Uterus (tissue), 4 donors: ENCODE measurements around the gene KLK10. TPM values are rescaled to one million over a fixed set of nuclear protein-coding genes. Genes with fewer than 3 reads are reported as not detected.
"Not testable (repeated sequence)": the region's sequence is repeated elsewhere in the genome, so short reads cannot be mapped to it uniquely, and the experiment has no call there.

Experiments
- DNase-seq, 2 donors: peaks; one replicate each; pipeline ENCODE4 v3.0.0-alpha.2; 2019 to 2020
- H3K27ac ChIP-seq, 2 donors: fragments of 200-600 bp; sonication (generic); 1 replicate in 1 of 2; 2 replicates in 1 of 2; pipeline ENCODE4 v1.5.1; 2016 to 2018
- H3K27me3 ChIP-seq, 2 donors: fragments of 200-600 bp; sonication (generic); one replicate each; pipeline ENCODE4 v1.5.1; 2018 to 2019; ENCODE audit warnings: control low read depth in 1 of 2
- H3K36me3 ChIP-seq, 2 donors: fragments of 200-600 bp; sonication (generic); one replicate each; pipeline ENCODE4 v1.5.1; 2019; ENCODE audit warnings: control low read depth in 1 of 2
- H3K4me1 ChIP-seq, 2 donors: fragments of 200-600 bp; sonication (generic); one replicate each; pipeline ENCODE4 v1.5.1; 2018 to 2019; ENCODE audit warnings: control low read depth in 1 of 2
- H3K4me3 ChIP-seq, 2 donors: fragments of 200-600 bp; sonication (generic); 1 replicate in 1 of 2; 2 replicates in 1 of 2; pipeline ENCODE4 v1.5.1; 2018 to 2019; ENCODE audit warnings: mild to moderate bottlenecking in 1 of 2
- H3K9me3 ChIP-seq, 2 donors: fragments of 200-600 bp; sonication (generic); one replicate each; pipeline ENCODE4 v1.5.1; 2019; ENCODE audit warnings: control low read depth in 1 of 2
- POLR2A ChIP-seq, 2 donors: fragments of 450-650 bp; IDR thresholded peaks; one replicate each; pipeline ENCODE4 v1.6.1; 2016; ENCODE audit warnings: antibody characterized with exemption in 2 of 2, mild to moderate bottlenecking in 1 of 2, moderate library complexity in 1 of 2
- intact Hi-C: fragments of 100-400 bp; cut with DNase I; formaldehyde crosslinking; loops from one replicate; pipeline ENCODE4 v1.15.1; 2023; ENCODE audit warnings: low total_unique reads
- total RNA-seq, 4 donors: library from RNA; depleted of rRNA in 3 of 4; stranded (reverse); fragments of >200 nt in 3 of 4; gene quantifications; one replicate each; pipeline versions ENCODE4 v1.1.0 to v1.2.4, GENCODE V29; 2014 to 2023
- TF ChIP-seq, protein P1 (sequence below), 4 experiments: fragments of 200-600 bp in 2 of 4; fragments of 450-650 bp in 2 of 4; sonication (generic) in 2 of 4; IDR thresholded peaks; one replicate each; pipeline ENCODE4 v1.5.1; 2016 to 2019; ENCODE audit warnings: antibody characterized with exemption in 4 of 4, mild to moderate bottlenecking in 2 of 4, moderate library complexity in 1 of 4
- donor health status: DM: yes; HTN: yes; CAD: no.

Gene KLK10
- total RNA-seq, 4 donors from 2014 or later: 3.8 to 4.1 TPM; not detected in 2

DNA sequence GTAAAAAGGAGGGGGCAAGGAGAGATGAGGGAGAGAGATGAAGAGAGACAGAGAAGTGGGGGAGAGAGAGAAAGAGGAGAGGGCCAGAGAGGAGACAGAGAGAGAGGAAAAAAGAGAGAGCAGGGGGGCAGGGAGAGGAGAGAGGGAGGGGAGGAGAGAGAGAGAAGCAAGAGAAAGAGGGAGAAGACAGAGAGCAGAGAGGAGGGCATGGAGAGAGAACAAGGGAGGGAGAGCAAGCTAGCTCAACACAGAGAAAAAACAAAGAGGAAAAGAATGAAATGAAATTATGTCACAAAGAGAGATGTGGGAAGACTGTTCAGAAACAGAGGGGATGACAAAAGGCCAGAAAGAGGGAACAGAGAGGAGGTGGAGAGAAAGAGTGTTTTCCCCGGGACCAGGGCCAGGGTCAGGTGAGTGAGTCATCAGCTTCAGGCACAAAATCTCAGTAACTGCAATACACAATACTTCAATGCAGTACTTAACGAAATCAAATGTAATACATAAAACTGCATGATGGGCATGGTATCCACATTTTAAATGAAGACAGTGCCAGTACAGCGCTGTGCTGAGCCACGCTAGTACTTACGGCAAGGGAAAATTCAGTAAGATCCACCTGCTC, 40.6 kb downstream of the KLK10 start:
- Histone ChIP-seq H3K9me3 (no peaks in the 10 kb centered on the region), H3K4me3 (no peak overlapping the region), H3K4me1 (no peaks in the 10 kb centered on the region), H3K36me3 (no peaks in the 10 kb centered on the region), H3K27ac (no peak overlapping the region), H3K27me3 (no peaks in the 10 kb centered on the region)
- intact Hi-C loops: no loop called here
- no peak for TF ChIP-seq POLR2A (IDR thresholded peaks at IDR 0.05)
- TF ChIP-seq, protein P1, sequence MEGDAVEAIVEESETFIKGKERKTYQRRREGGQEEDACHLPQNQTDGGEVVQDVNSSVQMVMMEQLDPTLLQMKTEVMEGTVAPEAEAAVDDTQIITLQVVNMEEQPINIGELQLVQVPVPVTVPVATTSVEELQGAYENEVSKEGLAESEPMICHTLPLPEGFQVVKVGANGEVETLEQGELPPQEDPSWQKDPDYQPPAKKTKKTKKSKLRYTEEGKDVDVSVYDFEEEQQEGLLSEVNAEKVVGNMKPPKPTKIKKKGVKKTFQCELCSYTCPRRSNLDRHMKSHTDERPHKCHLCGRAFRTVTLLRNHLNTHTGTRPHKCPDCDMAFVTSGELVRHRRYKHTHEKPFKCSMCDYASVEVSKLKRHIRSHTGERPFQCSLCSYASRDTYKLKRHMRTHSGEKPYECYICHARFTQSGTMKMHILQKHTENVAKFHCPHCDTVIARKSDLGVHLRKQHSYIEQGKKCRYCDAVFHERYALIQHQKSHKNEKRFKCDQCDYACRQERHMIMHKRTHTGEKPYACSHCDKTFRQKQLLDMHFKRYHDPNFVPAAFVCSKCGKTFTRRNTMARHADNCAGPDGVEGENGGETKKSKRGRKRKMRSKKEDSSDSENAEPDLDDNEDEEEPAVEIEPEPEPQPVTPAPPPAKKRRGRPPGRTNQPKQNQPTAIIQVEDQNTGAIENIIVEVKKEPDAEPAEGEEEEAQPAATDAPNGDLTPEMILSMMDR (IDR thresholded peaks at IDR 0.05): no peak
- no peak for DNase-seq

DNA sequence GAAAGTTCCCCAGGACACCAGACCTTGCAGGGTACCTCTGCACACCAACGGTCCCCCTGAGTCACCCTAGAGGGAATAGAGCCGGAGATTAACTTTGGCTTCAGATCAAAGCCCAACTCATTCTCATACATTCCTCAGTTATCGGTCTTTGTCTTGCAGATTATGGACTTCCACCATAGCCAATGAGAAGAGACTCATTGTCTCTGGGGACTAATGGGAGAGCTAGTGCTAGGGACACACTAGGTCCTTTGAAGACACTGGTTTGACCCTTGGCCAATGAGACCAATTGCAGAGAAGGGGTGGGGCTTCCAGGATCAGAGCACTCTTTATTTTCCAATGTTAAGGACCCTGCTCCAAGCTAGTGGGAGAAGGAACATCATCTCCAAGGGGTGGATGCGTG, 41.9 kb downstream of the KLK10 start:
- no peaks in the 10 kb centered on the region for H3K4me1 ChIP-seq
- H3K27me3 ChIP-seq: no peaks in the 10 kb centered on the region
- H3K27ac ChIP-seq: no peak overlapping the region
- H3K4me3 ChIP-seq: no peak overlapping the region
- no peak for TF ChIP-seq POLR2A (IDR thresholded peaks at IDR 0.05)
- TF ChIP-seq, protein P1 (IDR thresholded peaks at IDR 0.05): no peak
- H3K9me3 ChIP-seq: no peaks in the 10 kb centered on the region
- no peak for DNase-seq
- intact Hi-C loops: no loop called here
- no peaks in the 10 kb centered on the region for H3K36me3 ChIP-seq

DNA sequence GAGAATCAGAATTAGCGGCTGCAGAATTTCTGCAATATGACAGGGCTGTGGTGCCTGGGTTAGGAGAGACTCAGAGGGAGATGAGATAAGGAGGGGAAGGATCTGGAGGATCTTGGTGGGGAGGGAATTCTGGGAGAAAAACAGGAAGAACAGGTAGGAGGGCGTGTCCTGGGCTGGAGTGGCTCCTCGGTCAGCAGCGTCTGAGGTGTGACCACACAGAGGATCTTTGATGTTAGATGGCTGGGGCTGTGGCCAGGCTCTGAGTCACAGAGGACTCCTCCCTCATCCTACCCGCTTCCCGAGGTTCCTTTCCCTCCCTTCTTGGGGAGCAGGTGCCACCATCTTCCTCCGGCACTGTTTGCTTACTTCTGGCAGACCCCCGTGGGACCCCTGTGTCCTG, 43.7 kb downstream of the KLK10 start:
- no peak overlapping the region for H3K27ac ChIP-seq
- DNase-seq: no peak
- no peaks in the 10 kb centered on the region for H3K27me3 ChIP-seq
- H3K4me3 ChIP-seq: no peak overlapping the region
- H3K9me3 ChIP-seq: no peaks in the 10 kb centered on the region
- no peaks in the 10 kb centered on the region for H3K36me3 ChIP-seq
- H3K4me1 ChIP-seq: no peaks in the 10 kb centered on the region
- TF ChIP-seq, protein P1 (IDR thresholded peaks at IDR 0.05): no peak
- TF ChIP-seq POLR2A (IDR thresholded peaks at IDR 0.05): no peak
- intact Hi-C loops: no loop called here

DNA sequence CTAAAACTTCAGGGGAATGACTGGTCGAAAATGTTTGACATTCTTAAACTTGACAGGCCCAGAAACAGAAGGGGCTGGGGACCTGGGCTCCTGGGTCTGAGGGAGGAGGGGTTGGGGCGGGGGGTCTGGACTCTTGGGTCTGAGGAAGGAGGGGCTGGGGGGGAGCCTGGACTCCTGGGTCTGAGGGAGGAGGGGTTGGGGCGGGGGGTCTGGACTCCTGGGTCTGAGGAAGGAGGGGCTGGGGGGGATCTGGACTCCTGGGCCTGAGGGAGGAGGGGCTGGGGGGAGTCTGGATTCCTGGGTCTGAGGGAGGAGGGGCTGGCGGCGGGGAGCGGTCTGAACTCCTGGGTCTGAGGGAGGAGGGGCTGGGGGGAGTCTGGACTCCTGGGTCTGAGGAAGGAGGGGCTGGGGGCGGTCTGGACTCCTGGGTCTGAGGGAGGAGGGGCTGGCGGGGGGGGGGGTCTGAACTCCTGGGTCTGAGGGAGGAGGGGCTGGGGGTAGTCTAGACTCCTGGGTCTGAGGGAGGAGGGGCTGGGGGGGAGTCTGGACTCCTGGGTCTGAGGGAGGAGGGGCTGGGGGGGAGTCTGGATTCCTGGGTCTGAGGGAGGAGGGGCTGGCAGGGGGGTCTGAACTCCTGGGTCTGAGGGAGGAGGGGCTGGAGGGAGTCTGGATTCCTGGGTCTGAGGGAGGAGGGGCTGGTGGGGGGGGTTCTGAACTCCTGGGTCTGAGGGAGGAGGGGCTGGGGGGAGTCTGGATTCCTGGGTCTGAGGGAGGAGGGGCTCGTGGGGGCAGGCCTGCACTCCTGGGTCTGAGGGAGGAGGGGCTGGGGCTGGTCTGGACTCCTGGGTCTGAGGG, 44.6 kb downstream of the KLK10 start:
- no peaks in the 10 kb centered on the region for H3K4me1 ChIP-seq
- H3K9me3 ChIP-seq: no peaks in the 10 kb centered on the region
- TF ChIP-seq, protein P1 (IDR thresholded peaks at IDR 0.05): no peak
- TF ChIP-seq POLR2A (IDR thresholded peaks at IDR 0.05): no peak
- intact Hi-C loops: no loop called here
- H3K27me3 ChIP-seq: no peaks in the 10 kb centered on the region
- DNase-seq: no peak
- no peak overlapping the region for H3K4me3 ChIP-seq
- H3K36me3 ChIP-seq: no peaks in the 10 kb centered on the region
- no peak overlapping the region for H3K27ac ChIP-seq

DNA sequence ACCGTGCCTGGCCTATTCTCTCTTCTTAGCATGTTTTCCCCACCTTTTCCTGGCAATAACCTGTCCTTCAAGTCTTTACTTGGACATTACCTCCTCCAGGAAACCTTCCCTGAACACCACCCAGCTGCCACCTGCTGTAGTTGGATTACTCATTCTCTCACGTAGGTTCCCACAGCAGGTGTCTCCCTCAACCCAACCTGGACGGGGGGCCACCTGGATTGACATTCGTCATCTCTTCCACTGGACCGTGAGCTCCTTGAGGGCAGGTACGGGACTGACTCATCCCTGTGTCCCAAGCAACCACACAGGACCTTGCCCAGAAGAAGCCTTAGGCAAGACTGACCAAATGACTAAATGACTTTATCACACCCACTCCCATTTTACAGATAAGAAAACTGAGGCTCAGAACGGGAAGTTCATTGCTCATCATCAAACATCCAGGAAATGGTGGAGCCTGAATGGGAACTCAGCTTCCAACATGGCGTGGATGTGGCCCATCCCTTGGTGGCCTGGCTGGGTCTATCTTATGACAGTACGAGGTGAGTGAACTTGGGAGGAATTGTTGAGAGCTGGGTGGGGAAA, 46.6 kb downstream of the KLK10 start:
- Histone ChIP-seq H3K27ac (no peak overlapping the region), H3K4me3 (no peak overlapping the region), H3K27me3 (no peaks in the 10 kb centered on the region), H3K4me1 (no peaks in the 10 kb centered on the region), H3K36me3 (no peaks in the 10 kb centered on the region), H3K9me3 (no peaks in the 10 kb centered on the region)
- TF ChIP-seq POLR2A (IDR thresholded peaks at IDR 0.05): no peak
- TF ChIP-seq, protein P1 (IDR thresholded peaks at IDR 0.05): no peak
- intact Hi-C loops: no loop called here
- no peak for DNase-seq

DNA sequence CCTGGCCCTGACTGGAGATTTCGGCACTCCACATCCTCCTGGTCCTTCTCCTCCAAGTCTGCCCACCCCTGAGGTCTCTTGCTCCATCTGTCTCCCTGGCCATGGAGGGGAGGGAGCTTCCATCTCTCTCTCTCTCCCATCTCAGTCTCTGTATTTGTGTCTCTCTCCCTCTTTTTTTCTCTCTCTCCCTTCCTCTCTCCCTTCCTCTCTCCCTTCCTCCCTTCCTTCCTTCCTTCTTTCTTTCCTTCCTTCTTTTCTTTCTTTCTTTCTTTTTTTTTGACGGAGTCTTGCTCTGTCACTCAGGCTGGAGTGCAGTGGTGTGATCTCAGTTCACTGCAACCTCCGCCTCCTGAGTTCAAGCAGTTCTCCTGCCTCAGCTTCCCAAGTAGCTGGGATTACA, 49.7 kb downstream of the KLK10 start:
- DNase-seq, H3K27ac ChIP-seq, H3K27me3 ChIP-seq, H3K9me3 ChIP-seq, H3K4me3 ChIP-seq, H3K4me1 ChIP-seq, H3K36me3 ChIP-seq, intact Hi-C loops: not testable (repeated sequence)
